HUES64 (cell line): Measurements from ENCODE around the gene FAM228A.

Experiments used
- H3K27ac ChIP-seq: 2 replicates; pipeline ENCODE4 v1.7.0; 2013; ENCODE audit warnings: low read depth, low read length, inconsistent platforms
- H3K27me3 ChIP-seq: 2 replicates; pipeline ENCODE4 v1.6.1; 2013; ENCODE audit warnings: mild to moderate bottlenecking, low read length; ENCODE audit not compliant: insufficient read depth
- H3K36me3 ChIP-seq: 2 replicates; pipeline ENCODE4 v1.6.1; 2013; ENCODE audit warnings: mild to moderate bottlenecking, low read length; ENCODE audit not compliant: insufficient read depth
- H3K4me1 ChIP-seq: 2 replicates; pipeline ENCODE4 v1.6.1; 2013; ENCODE audit warnings: mild to moderate bottlenecking, low read length, moderate library complexity; ENCODE audit not compliant: insufficient read depth
- H3K4me3 ChIP-seq: 2 replicates; pipeline ENCODE4 v1.5.1; 2013; ENCODE audit warnings: mild to moderate bottlenecking, low read length, moderate library complexity
- H3K9ac ChIP-seq: 2 replicates; pipeline ENCODE4 v1.6.1; 2013; ENCODE audit warnings: mild to moderate bottlenecking, low read depth, low read length
- H3K9me3 ChIP-seq: 2 replicates; pipeline ENCODE4 v1.6.1; 2013; ENCODE audit warnings: low read depth, low read length; ENCODE audit not compliant: insufficient read depth
- WGBS: fragments of 150-250, 120-280 bp; methylation state at CpG from one replicate; pipeline ENCODE4 v1.1.7; 2013; ENCODE audit warnings: missing lambda C conversion rate; 5-methylcytosine and 5-hydroxymethylcytosine counted together

The FAM228A gene

DNA sequence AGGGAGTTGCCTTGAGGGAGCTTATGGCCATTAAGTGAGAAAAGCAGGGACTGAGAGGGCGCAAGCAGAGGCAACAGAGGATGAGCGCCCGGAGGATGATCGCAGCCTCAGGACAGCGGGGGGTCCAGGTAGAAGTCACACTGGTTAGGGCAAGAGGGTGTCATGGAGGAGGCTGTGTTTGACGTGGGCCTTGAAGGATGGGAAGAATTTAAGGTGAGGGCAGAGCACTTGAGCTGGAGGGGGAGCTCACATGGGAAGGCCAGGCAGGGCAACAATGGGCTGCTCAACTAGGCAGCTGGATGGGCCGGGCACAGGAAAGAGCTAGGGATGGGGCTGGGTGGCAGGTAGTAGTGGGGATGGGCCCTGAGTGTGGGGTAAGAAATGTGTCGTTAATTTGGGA, 31.9 kb downstream of the FAM228A start:
- no peaks in the 10 kb centered on the region for H3K9me3 ChIP-seq
- H3K27ac ChIP-seq = no peak overlapping the region
- H3K36me3 ChIP-seq = no peaks in the 10 kb centered on the region
- no peak overlapping the region for H3K4me3 ChIP-seq
- H3K27me3 ChIP-seq = no peaks in the 10 kb centered on the region
- 80% methylated on average over 8 of the region's 8 CpGs for WGBS
- H3K9ac ChIP-seq = no peak overlapping the region
- no peaks in the 10 kb centered on the region for H3K4me1 ChIP-seq

DNA sequence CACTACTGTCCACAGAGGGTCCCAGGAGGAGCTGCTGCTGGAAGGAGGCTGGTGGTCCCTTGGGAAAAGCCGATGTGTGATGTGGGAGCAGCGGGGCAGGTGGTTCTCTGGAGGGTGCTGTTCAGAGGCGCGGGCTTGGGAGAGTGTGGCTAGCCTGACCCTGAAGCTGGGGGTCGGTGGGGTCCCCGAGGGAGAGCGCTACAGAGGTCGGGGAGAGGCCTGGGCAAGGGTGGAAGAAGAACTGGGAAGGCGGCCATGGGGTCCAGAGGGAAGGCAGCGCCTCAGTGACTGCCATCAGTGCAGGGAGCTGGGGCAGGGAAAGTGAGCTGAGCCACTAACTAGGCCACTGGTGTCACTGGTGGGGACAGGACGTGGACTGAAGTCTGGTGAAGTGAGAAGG, 32.5 kb downstream of the FAM228A start:
- no peak overlapping the region for H3K9ac ChIP-seq
- H3K9me3 ChIP-seq = no peaks in the 10 kb centered on the region
- WGBS = 84% methylated on average over 11 of the region's 11 CpGs
- no peak overlapping the region for H3K27ac ChIP-seq
- H3K27me3 ChIP-seq = no peaks in the 10 kb centered on the region
- H3K4me1 ChIP-seq = no peaks in the 10 kb centered on the region
- H3K36me3 ChIP-seq = no peaks in the 10 kb centered on the region
- no peak overlapping the region for H3K4me3 ChIP-seq

DNA sequence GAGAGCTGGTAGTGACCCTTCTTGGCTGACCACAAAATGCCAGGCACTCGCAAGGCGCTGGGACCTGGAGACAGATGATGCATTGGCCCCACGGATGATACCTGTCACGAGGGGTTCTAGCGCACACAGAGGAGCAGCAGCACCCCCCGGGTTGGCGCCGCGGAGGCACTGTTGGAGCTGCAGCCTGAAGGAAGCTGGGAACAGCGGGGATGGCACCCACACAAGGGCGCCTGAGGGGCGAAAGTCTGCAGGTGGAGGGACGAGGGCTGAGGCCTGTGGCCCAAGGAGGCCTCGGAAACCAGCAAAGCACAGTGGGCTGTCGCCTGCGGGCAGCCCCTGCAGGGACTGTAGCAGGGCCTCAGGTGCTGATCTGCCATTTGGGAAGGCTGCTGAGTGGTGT, 33.6 kb downstream of the FAM228A start:
- WGBS = 94% methylated on average over 16 of the region's 16 CpGs

DNA sequence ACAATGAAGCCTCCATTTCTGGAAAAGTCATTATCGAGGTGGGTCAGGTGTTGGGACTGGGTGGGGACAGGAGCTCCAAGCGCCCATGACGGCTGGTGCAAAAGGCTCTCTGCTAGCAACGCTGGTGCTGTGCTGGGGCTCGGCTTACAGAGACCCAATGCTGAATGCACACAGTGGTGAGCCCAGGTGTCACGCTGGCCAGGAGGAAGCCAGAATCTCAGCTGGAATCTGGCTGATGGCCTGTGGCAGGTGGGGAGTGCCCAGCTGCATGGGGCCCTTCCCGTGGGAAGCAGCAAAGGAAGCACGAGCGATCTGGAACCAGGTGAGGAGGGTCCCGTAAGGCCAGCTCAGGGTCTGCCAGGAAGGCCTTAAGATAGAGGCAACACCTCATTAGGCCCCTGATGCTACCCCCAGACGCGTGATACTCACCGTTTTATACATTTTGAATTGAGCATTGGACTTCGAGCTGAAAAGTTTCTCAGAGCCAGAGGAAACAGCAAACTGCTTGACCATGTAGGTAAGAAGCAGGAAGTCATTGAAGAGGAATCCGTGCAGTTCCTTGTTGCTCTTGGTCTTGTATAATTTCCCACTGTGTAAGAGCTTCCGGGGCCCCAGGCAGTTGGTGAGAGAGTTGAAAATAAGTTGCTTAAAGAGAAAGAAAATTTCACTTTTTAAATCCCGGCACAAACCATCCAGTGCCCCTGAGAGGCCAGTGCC, 34.7 kb downstream of the FAM228A start:
- Histone ChIP-seq H3K27ac (no peak overlapping the region), H3K36me3 (no peaks in the 10 kb centered on the region), H3K9me3 (no peaks in the 10 kb centered on the region), H3K4me3 (no peak overlapping the region), H3K27me3 (no peaks in the 10 kb centered on the region), H3K4me1 (no peaks in the 10 kb centered on the region), H3K9ac (no peak overlapping the region)
- WGBS = 94% methylated on average over 17 of the region's 17 CpGs

More for the DNA sequence above, 33.6 kb downstream of the FAM228A start:
- Histone ChIP-seq H3K27me3 (no peaks in the 10 kb centered on the region), H3K36me3 (no peaks in the 10 kb centered on the region), H3K9me3 (no peaks in the 10 kb centered on the region), H3K27ac (no peak overlapping the region), H3K9ac (no peak overlapping the region), H3K4me3 (no peak overlapping the region), H3K4me1 (no peaks in the 10 kb centered on the region)

DNA sequence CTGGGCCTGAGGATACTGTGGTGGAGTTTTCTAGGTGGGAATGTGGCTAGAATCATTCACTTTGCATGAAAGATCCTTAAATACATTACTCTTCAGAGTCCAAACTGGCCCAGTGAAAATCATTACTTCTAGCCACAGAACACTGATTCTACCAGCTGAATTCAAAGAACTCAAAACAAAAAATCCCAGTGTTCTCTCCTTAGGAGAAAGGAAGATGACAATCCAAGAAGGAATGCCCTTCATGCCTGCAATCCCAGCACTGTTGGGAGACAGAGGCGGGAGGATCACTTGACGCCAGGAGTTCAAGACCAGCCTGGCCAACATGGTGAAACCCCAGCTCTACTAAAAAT, 35.2 kb downstream of the FAM228A start:
- no peak overlapping the region for H3K4me3 ChIP-seq
- WGBS = 97% methylated on average over 2 of the region's 2 CpGs
- H3K27me3 ChIP-seq = no peaks in the 10 kb centered on the region
- no peaks in the 10 kb centered on the region for H3K4me1 ChIP-seq
- H3K9ac ChIP-seq = no peak overlapping the region
- no peaks in the 10 kb centered on the region for H3K9me3 ChIP-seq
- H3K27ac ChIP-seq = no peak overlapping the region
- H3K36me3 ChIP-seq = no peaks in the 10 kb centered on the region

DNA sequence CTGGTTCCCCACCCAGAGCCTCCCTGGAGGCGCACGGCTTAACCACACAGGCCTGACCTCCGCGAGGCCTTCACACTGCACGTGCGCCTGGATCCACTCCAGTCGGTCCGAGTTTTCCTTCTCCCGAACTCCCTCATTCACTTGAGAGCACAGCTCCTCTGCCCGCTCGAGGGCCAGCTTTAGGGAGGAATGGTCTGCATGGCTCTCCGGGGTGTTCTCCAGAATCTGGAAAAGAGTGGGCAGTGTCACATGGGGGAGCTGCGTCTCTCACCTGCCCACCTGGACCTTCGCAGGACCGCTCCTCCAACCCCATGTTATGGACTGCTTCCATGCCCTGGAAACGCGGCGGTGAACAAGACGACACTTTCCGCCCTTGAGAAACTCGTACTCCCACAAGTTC, 35.9 kb downstream of the FAM228A start:
- H3K27ac ChIP-seq = no peak overlapping the region
- H3K4me1 ChIP-seq = no peaks in the 10 kb centered on the region
- WGBS = 96% methylated on average over 21 of the region's 21 CpGs
- no peaks in the 10 kb centered on the region for H3K27me3 ChIP-seq
- H3K36me3 ChIP-seq = no peaks in the 10 kb centered on the region
- H3K9ac ChIP-seq = no peak overlapping the region
- H3K4me3 ChIP-seq = no peak overlapping the region
- H3K9me3 ChIP-seq = no peaks in the 10 kb centered on the region

DNA sequence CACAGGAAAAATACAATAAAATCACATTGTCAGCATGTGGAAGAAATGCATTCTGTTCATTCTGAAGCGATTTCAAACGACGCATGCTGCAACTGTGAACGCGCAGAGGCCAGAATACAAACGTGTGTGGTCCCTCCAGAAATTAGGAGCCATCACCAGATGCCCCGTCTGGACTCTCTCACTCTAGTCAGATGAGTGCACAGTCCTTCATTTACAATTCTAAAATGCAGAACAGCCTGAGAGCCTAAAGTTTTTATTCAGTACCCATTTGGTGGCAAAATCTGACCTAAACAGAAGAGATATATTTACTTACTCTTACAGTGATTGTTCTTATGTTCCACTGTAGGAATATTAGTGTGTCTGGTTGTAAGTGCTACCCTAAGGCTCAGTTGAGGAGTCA, 36.6 kb downstream of the FAM228A start:
- no peaks in the 10 kb centered on the region for H3K27me3 ChIP-seq
- H3K4me1 ChIP-seq = no peaks in the 10 kb centered on the region
- H3K27ac ChIP-seq = no peak overlapping the region
- 78% methylated on average over 7 of the region's 7 CpGs for WGBS
- H3K4me3 ChIP-seq = no peak overlapping the region
- H3K9me3 ChIP-seq = no peaks in the 10 kb centered on the region
- H3K9ac ChIP-seq = no peak overlapping the region
- no peaks in the 10 kb centered on the region for H3K36me3 ChIP-seq

DNA sequence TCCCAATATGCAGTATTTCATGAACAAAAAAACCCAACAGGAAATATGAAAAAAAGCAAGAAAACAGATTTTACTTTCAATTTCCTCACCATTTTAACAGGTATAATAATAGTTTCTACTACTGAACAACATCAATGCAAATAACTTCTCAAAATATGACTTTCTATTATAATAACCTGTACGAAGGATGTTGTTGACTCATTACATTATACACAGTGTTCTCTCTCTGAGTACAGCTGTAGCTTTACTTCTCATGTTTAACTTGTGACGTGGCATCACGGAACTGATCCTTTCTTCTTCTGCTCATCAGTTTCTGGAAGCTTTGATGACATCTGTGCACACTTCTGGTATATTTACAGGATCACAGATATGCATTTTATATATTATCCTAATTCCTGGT, 40.0 kb downstream of the FAM228A start:
- Histone ChIP-seq H3K9ac (no peak overlapping the region), H3K9me3 (no peaks in the 10 kb centered on the region), H3K27me3 (no peaks in the 10 kb centered on the region), H3K27ac (no peak overlapping the region), H3K36me3 (no peaks in the 10 kb centered on the region), H3K4me1 (no peaks in the 10 kb centered on the region), H3K4me3 (no peak overlapping the region)
- WGBS = 97% methylated on average over 3 of the region's 3 CpGs

DNA sequence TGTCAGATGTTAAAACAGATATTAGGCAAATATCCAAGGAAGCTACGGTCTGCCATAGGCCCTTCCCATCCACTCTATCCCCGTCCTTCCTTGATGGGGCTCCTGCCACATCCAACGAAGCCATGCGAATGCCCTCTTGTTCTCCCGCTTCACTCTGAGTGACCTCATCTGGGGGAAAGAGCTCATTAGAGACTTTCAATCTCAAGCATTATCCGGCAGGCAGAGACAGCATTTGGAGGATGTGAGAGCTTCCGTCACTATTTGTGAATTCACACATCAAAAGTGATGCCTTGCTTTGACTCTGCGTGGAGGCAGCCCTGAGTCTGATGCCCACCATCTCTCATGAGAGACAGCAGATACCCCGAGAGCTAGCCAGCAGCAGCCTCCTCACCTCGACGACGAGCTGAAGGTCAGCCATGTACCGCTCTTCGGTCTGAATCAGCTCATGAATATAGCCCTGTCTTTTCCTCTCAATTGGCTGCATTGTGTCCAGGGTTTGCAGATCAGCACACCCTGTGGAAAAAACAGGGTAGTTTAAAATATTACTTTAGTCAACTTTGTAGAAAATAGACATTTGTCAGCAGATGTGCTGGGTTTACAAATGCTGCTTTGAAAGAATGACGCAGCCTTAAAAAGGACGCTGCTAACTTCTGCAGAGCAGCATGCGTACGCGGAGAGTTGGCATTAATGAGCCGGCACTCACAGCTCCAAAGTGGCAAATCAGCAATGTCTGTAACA, 45.9 kb downstream of the FAM228A start:
- H3K36me3 ChIP-seq = no peaks in the 10 kb centered on the region
- WGBS = 95% methylated on average over 20 of the region's 20 CpGs
- no peak overlapping the region for H3K27ac ChIP-seq
- no peaks in the 10 kb centered on the region for H3K9me3 ChIP-seq
- H3K9ac ChIP-seq = no peak overlapping the region
- no peaks in the 10 kb centered on the region for H3K27me3 ChIP-seq
- H3K4me3 ChIP-seq = no peak overlapping the region
- H3K4me1 ChIP-seq = no peaks in the 10 kb centered on the region

DNA sequence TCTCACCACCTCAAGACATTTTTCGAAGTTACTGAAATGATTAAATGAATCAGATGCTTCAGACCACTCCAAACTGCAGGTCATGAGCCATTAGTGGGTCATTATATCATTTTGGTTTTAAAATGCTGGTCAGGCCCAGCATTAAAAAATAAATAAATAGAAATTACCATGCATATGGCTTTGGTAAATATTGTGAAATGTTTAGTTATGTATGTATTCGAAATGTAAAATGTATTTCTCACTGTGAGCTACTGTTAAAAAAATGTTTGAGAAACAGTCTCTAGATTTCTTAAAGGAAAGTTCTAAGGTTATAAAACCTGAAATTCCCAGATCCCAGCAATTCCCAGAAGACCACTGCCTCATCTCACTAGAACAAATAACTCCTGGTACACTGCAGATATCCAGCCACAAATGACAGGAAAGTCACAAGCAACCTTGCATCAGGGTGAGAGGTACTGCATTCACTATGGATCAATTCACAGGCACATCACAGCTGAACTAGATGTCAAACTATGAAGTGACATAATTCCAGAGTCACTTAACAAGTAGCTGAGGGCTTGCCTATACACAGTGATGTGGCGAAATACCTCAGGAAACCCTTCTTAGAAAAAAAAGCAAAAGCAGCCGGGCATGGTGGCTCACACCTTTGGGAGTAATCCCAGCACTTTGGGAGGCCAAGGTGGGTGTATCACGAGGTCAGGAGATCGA, 46.6 kb downstream of the FAM228A start:
- no peak overlapping the region for H3K27ac ChIP-seq
- 97% methylated on average over 6 of the region's 6 CpGs for WGBS

DNA sequence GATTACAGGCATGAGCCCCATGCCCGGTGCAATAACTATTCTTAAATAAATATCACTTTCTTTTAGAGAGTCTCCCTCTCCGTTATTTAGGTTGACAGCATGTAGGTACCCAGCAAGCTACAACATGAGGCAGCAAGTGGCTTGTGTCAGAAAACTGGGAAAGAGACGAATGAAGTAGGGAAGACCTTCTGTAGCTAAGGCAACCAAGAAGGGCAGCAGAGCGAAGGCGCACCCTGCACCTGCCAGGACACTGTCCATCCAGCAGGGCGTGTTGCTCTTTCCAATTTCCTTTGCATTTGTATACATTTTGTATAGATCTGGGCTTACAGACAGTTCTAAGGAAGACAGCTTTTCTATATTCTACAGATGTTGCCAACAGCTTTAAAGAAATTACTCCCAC, 48.1 kb downstream of the FAM228A start:
- Histone ChIP-seq H3K36me3 (no peaks in the 10 kb centered on the region), H3K9ac (no peak overlapping the region), H3K9me3 (no peaks in the 10 kb centered on the region), H3K27me3 (no peaks in the 10 kb centered on the region), H3K4me1 (no peaks in the 10 kb centered on the region), H3K4me3 (no peak overlapping the region), H3K27ac (no peak overlapping the region)
- 79% methylated on average over 6 of the region's 6 CpGs for WGBS

More for the DNA sequence above, 46.6 kb downstream of the FAM228A start:
- H3K27me3 ChIP-seq = no peaks in the 10 kb centered on the region
- H3K4me3 ChIP-seq = no peak overlapping the region
- no peaks in the 10 kb centered on the region for H3K4me1 ChIP-seq
- H3K9ac ChIP-seq = no peak overlapping the region
- no peaks in the 10 kb centered on the region for H3K36me3 ChIP-seq
- no peaks in the 10 kb centered on the region for H3K9me3 ChIP-seq
